HCT116 (cell line): ENCODE measurements around the gene DPH2. TPM values are rescaled to one million over a fixed set of nuclear protein-coding genes. Genes with fewer than 3 reads are reported as not detected.

Experiments used
- ATAC-seq: fragments of 200-7000 bp; cut with Tn5 transposase; 2 replicates; pipeline ENCODE4 v1.9.1; 2020; ENCODE audit warnings: mild to moderate bottlenecking, moderate library complexity
- BruUV-seq: library from RNA; stranded (reverse); fragments of 400-500 nt; replicated peaks from 2 replicates; lab custom pipeline; 2021; lab: Mats Ljungman, UMichigan
- CTCF ChIA-PET: fragments of 300-600 bp; sonication (Branson Sonifier 250); formaldehyde crosslinking; loops from one replicate; lab custom pipeline; 2021; ENCODE audit warnings: antibody characterized with exemption; lab: Charles Lee
- POLR2A ChIA-PET: fragments of 300-600, 350-600 bp; sonication (Branson Sonifier 250); formaldehyde crosslinking; loops from one replicate; lab custom pipeline; 2021; ENCODE audit warnings: antibody characterized with exemption; lab: Charles Lee
- RAD21 ChIA-PET, 2 experiments: fragments of 300-600 bp; sonication (Branson Sonifier 250); formaldehyde crosslinking; loops; one replicate each; lab custom pipeline; 2023; ENCODE audit warnings: low total read pairs in 2 of 2; ENCODE audit not compliant: uncharacterized antibody in 2 of 2, unreplicated experiment in 2 of 2, low non-redundant PET in 1 of 2; lab: Charles Lee
- DNase-seq: peaks from one replicate; pipeline ENCODE4 v3.0.0-alpha.2; 2010; ENCODE audit warnings: low read depth, low spot score
- H2AFZ ChIP-seq: fragments of 200-600 bp; shearing (Covaris generic), sonication (generic); 2 replicates; pipeline ENCODE4 v1.6.1; 2017; ENCODE audit warnings: low read depth, mixed run types, mixed read lengths, antibody characterized with exemption, low read length; ENCODE audit not compliant: poor library complexity, severe bottlenecking
- H3K27ac ChIP-seq: 2 replicates; pipeline ENCODE4 v1.5.1; 2012; ENCODE audit warnings: low read depth, low read length
- H3K27me3 ChIP-seq: fragments of 200-600 bp; sonication (generic); 2 replicates; pipeline ENCODE4 v1.6.1; 2016; ENCODE audit warnings: mixed run types, low read length, mixed read lengths; ENCODE audit not compliant: insufficient read depth
- H3K36me3 ChIP-seq, 2 experiments: fragments of 200-500 bp in 1 of 2; fragments of 200-600 bp in 1 of 2; sonication (Bioruptor generic) in 1 of 2; sonication (generic) in 1 of 2; 2 replicates each; pipeline versions ENCODE4 v1.5.1 to v1.6.1; 2014 to 2016; ENCODE audit warnings: low read length in 2 of 2, inconsistent platforms in 1 of 2, mixed read lengths in 1 of 2, mixed run types in 1 of 2; ENCODE audit not compliant: insufficient read depth in 2 of 2, control insufficient read depth in 1 of 2
- H3K4me1 ChIP-seq, 2 experiments: fragments of 200-600 bp in 1 of 2; sonication (generic) in 1 of 2; 2 replicates each; pipeline versions ENCODE4 v1.5.1 to v1.6.1; 2012 to 2017; ENCODE audit warnings: low read length in 2 of 2, inconsistent platforms in 1 of 2, mild to moderate bottlenecking in 1 of 2, mixed read lengths in 1 of 2, mixed run types in 1 of 2, moderate library complexity in 1 of 2; ENCODE audit not compliant: insufficient read depth in 2 of 2, control insufficient read depth in 1 of 2
- H3K4me2 ChIP-seq: fragments of 200-600 bp; sonication (generic); 2 replicates; pipeline ENCODE4 v1.6.1; 2017; ENCODE audit warnings: mixed run types, low read length, mixed read lengths
- H3K4me3 ChIP-seq, 2 experiments: fragments of 200-600 bp in 1 of 2; sonication (generic) in 1 of 2; replicated peaks in 1 of 2; 2 replicates each; pipeline ENCODE4 v1.5.1; 2011 to 2016; ENCODE audit warnings: low read length in 2 of 2, control low read depth in 1 of 2, low read depth in 1 of 2, mild to moderate bottlenecking in 1 of 2, mixed read lengths in 1 of 2, mixed run types in 1 of 2
- H3K79me2 ChIP-seq: fragments of 200-600 bp; sonication (generic); 2 replicates; pipeline ENCODE4 v1.6.1; 2017; ENCODE audit warnings: mild to moderate bottlenecking, mixed run types, low read length, moderate library complexity, mixed read lengths; ENCODE audit not compliant: insufficient read depth
- H3K9ac ChIP-seq: fragments of 200-600 bp; sonication (generic); 2 replicates; pipeline ENCODE4 v1.6.1; 2016; ENCODE audit warnings: low read length, mixed read lengths
- H3K9me2 ChIP-seq: fragments of 200-600 bp; sonication (generic), shearing (Covaris generic); 2 replicates; pipeline ENCODE4 v1.6.1; 2017; ENCODE audit warnings: mixed run types, mild to moderate bottlenecking, moderate library complexity; ENCODE audit not compliant: insufficient read depth
- H3K9me3 ChIP-seq, 2 experiments: fragments of 200-500 bp in 1 of 2; fragments of 200-600 bp in 1 of 2; sonication (Bioruptor generic) in 1 of 2; sonication (generic) in 1 of 2; 2 replicates each; pipeline ENCODE4 v1.6.1; 2014 to 2017; ENCODE audit warnings: low read length in 2 of 2, mixed read lengths in 2 of 2, inconsistent platforms in 1 of 2, low read depth in 1 of 2, mild to moderate bottlenecking in 1 of 2, mixed run types in 1 of 2, moderate library complexity in 1 of 2; ENCODE audit not compliant: control insufficient read depth in 1 of 2, insufficient read depth in 1 of 2
- H4K20me1 ChIP-seq: fragments of 200-600 bp; sonication (generic), shearing (Covaris generic); 2 replicates; pipeline ENCODE4 v1.6.1; 2017; ENCODE audit warnings: mixed run types, mild to moderate bottlenecking, moderate library complexity; ENCODE audit not compliant: insufficient read depth
- POLR2A ChIP-seq: IDR thresholded peaks from 2 replicates; pipeline ENCODE4 v1.7.0; 2011; ENCODE audit warnings: borderline replicate concordance; ENCODE audit not compliant: insufficient read depth, insufficient read length; ENCODE audit errors: extremely low read depth
- POLR2AphosphoS5 ChIP-seq: IDR thresholded peaks from 2 replicates; pipeline ENCODE4 v1.6.1; 2011; ENCODE audit warnings: mild to moderate bottlenecking, low read depth, low read length, moderate library complexity
- SP1 ChIP-seq: IDR thresholded peaks from 2 replicates; pipeline ENCODE4 v1.6.1; 2012; ENCODE audit warnings: low read depth
- SRF ChIP-seq: IDR thresholded peaks from 2 replicates; pipeline ENCODE4 v1.6.1; 2012; ENCODE audit warnings: low read depth
- intact Hi-C: fragments of 100-400 bp; cut with micrococcal nuclease; formaldehyde crosslinking; loops from 2 replicates; pipeline ENCODE4 v1.10.0; 2022
- total RNA-seq: library from RNA; stranded (reverse); gene quantifications from one replicate; pipeline ENCODE4 v1.2.1, GENCODE V29; 2021; ENCODE audit not compliant: unreplicated experiment
- TF ChIP-seq, protein P1 (sequence below): IDR thresholded peaks from 2 replicates; pipeline ENCODE4 v1.6.1; 2012; ENCODE audit warnings: low read depth

The DPH2 gene
- total RNA-seq, 1 experiment from 2014 or later: 53.2 TPM

DNA sequence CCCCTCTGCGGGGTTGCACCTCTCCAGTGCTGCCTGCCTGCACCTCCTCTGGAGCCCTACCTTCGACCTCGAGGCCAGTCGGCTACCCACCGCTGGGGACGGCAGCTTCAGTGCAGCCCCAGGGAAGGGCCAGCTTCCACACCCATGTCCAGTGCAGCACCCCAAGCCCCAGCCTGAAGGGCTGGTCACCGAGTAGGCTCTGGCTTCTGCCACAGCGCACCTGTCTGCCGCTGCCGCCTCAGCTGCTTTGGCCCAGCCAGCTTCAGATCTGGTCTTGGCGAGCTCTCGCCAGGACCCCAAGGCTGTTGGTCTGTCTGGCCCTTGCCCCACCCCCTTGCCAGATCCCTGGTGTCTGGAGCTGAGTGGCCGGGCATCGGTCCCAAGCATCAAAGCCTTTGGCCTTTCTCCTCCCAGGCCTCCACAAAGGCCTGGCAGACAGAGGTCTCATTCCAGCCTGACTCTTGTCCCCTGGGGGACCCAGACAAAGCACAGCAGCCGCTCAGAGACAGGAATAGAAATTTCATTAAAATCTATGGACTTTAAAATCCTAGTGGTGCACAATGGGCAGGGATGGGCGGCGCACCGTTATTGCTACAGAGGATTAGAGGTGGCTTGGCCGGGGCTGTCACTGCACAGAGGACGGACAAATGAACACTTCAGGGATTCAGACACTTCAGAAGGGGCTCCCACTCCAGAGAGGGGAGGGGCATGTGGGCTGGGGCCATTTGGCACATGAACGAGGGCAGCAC, 26.3 kb downstream of the DPH2 start:
- Histone ChIP-seq H3K9me2 (no peaks in the 10 kb centered on the region), H2AFZ (no peak overlapping the region), H3K4me3 (no peak overlapping the region), H3K27ac (no peak overlapping the region), H3K9ac (no peak overlapping the region), H3K4me2 (no peak overlapping the region), H3K4me1 (peaks cover 5 to 29% of the 10 kb centered on the region in 2 experiments; a peak in 3 of 4 replicates), H4K20me1 (no peaks in the 10 kb centered on the region), H3K79me2 (no peaks in the 10 kb centered on the region), H3K36me3 (no peaks in the 10 kb centered on the region), H3K9me3 (no peaks in the 10 kb centered on the region), H3K27me3 (no peaks in the 10 kb centered on the region)
- ChIA-PET CTCF (interaction anchor here (1.4 to 1.9 kb wide), 2 partner anchors 9 to 40 kb away, joined by 7 read pairs; no protein-coding TSS in a partner anchor), POLR2A (no interaction called here), RAD21 (no interaction called here)
- BruUV-seq: no TSS peak
- DNase-seq (no peak), ATAC-seq (no peak)
- TF ChIP-seq POLR2A: no peak
- intact Hi-C loops: loop anchor here (2.0 kb wide), 1 partner anchor 51 kb away; no protein-coding TSS in a partner anchor

DNA sequence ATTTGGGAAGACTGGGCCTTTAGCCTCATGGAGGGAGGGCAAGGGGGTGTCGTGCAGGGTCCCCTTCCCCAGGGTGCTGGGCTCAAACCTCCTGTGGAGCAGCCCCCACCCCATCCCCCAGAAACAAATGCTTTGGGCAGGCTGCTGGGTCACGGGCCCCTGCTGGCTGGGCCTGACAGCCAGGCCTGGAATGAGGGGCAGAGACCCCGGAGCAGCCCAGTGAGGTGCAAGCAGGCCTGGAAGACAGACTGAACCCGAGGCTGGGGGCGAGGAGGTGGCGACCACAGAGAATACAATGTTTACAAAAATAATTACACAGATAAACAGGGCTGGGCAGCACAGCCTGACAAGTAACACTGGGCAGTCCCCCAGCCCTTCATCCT, 26.9 kb downstream of the DPH2 start:
- POLR2A ChIA-PET: no interaction called here
- H3K9ac ChIP-seq: no peak overlapping the region
- TF ChIP-seq POLR2AphosphoS5: no peak
- TF ChIP-seq, protein P1, sequence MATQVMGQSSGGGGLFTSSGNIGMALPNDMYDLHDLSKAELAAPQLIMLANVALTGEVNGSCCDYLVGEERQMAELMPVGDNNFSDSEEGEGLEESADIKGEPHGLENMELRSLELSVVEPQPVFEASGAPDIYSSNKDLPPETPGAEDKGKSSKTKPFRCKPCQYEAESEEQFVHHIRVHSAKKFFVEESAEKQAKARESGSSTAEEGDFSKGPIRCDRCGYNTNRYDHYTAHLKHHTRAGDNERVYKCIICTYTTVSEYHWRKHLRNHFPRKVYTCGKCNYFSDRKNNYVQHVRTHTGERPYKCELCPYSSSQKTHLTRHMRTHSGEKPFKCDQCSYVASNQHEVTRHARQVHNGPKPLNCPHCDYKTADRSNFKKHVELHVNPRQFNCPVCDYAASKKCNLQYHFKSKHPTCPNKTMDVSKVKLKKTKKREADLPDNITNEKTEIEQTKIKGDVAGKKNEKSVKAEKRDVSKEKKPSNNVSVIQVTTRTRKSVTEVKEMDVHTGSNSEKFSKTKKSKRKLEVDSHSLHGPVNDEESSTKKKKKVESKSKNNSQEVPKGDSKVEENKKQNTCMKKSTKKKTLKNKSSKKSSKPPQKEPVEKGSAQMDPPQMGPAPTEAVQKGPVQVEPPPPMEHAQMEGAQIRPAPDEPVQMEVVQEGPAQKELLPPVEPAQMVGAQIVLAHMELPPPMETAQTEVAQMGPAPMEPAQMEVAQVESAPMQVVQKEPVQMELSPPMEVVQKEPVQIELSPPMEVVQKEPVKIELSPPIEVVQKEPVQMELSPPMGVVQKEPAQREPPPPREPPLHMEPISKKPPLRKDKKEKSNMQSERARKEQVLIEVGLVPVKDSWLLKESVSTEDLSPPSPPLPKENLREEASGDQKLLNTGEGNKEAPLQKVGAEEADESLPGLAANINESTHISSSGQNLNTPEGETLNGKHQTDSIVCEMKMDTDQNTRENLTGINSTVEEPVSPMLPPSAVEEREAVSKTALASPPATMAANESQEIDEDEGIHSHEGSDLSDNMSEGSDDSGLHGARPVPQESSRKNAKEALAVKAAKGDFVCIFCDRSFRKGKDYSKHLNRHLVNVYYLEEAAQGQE: no peak
- TF ChIP-seq SP1: no peak
- TF ChIP-seq SRF: no peak
- TF ChIP-seq, all 23 proteins: peak for 0
- Histone ChIP-seq H3K4me3 (no peak overlapping the region), H3K27me3 (no peaks in the 10 kb centered on the region), H3K27ac (no peak overlapping the region), H3K9me2 (no peaks in the 10 kb centered on the region), H4K20me1 (no peaks in the 10 kb centered on the region), H3K36me3 (no peaks in the 10 kb centered on the region), H3K4me1 (peaks cover 5 to 24% of the 10 kb centered on the region in 2 experiments; a peak in 3 of 4 replicates), H3K79me2 (no peaks in the 10 kb centered on the region), H2AFZ (no peak overlapping the region), H3K4me2 (no peak overlapping the region), H3K9me3 (no peaks in the 10 kb centered on the region)
- intact Hi-C loops: no loop called here
- CTCF ChIA-PET: no interaction called here
- RAD21 ChIA-PET: no interaction called here
- BruUV-seq: no TSS peak
- ATAC-seq (no peak), DNase-seq (no peak)
